ENCODE measurements around the gene ZNF791.
"Not testable (repeated sequence)": the region's sequence is repeated elsewhere in the genome, so short reads cannot be mapped to it uniquely, and the experiment has no call there.

Gene ZNF791

GRCh38 chr19:12667731-12668302 is 57.1 kb downstream of the ZNF791 start:
- no peak for DNase-seq (ENCODE audit: low read depth)

- DNase-seq (ENCODE audit: low read depth) = no peak
Measured at GRCh38 chr19:12668346-12668745, 57.6 kb downstream of the ZNF791 start.

GRCh38 chr19:12668932-12669269 is 58.2 kb downstream of the ZNF791 start:
- peak; percentile 57 for DNase-seq (ENCODE audit: low read depth)

DNA sequence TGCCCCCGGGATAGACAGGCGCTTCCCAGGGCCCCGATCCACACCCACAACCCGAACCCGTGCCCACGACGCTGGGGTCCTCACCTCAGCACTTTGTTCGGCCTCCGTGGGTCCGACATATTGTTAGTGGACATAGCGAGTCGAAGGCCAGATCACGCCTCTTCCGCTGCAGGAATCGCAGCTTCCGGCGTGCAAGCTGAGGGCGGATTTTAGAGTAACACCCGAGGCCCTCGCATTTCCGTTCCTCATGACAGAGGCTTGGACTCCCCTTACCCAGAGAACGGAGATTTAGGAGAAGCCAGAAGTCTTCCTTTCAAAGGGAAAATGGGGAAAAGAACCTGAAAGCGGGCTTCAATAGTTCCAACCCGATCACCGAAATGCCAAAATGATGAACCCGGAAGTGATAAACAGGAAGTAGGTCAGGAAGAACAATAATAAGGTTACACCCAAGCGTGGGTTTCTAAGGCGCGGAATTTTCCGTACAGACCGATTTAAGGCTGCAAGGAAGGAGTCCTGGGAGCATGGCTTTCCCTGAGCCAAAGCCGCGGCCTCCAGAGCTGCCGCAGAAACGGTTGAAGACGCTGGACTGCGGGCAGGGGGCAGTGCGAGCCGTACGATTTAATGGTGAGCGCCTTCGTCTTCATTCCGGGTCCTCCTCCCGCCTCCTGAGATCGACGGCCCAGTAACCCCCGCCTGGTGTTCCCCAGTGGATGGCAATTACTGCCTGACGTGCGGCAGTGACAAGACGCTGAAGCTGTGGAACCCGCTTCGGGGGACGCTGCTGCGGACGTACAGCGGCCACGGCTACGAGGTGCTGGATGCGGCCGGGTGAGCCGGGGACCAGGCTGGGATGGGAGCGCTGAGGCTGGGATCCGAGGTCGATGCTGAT is 58.8 kb downstream of the ZNF791 start:
- DNase-seq (ENCODE audit: low read depth) = peak; percentile 56

DNA sequence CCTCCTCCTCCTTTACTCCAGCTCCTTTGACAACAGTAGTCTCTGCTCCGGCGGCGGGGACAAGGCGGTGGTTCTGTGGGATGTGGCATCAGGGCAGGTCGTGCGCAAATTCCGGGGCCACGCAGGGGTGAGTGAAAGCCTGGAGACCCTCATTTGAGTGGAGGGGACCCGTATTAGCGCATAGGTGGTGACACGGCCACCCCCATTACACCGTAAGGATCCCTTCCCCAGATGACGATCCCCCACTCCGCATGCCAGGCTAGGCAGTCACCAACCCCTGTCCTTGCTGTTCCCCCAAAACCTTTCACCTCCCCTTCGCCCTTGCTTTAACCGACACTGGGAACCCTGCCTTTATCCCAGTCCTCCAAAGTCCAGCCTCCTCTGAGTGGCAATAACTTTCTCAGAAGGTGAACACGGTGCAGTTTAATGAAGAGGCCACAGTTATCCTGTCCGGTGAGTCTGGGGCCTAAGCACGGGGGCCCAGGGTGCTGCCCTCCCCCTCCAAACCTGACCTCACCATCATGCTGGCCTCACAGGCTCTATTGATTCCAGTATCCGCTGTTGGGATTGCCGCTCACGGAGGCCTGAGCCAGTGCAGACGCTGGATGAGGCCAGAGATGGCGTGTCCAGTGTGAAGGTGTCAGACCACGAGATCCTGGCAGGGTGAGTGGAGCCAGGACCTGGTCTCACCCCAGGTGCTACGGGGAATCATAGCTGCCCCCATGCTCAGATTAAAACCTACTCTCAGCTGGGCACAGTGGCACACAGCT is 59.6 kb downstream of the ZNF791 start:
- DNase-seq (ENCODE audit: low read depth) = no peak

DNA sequence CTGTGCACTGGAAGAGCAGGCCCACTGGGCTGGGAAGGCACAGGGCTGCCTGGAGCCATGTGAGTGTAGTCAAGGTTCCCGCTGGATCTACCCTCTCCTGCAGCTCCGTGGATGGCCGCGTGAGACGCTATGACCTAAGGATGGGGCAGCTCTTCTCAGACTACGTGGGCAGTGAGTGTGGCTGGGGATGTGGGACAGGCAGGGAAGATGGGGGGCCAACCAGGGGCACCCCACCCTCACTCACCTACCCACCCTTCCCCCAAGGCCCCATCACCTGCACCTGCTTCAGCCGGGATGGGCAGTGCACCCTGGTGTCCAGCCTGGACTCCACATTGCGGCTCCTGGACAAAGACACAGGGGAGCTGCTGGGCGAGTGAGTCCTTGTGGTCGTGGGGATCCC is 62.0 kb downstream of the ZNF791 start:
- DNase-seq (ENCODE audit: low read depth) = no peak

DNA sequence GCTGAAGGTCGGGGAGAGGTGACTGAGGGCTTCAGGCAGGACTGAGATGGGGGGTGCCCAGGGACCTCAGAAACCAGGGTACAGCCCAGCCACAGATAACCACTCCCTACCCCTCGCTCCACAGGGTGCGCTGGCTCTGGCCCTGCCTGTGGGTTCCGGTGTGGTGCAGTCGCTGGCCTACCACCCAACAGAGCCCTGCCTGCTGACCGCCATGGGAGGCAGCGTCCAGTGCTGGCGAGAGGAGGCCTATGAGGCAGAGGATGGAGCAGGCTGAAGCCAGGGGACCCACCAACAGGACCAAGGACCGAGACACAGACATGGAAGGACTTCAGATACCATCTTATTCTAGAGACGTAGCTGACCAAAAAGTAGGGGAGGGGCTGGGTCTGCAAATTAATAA is 64.7 kb downstream of the ZNF791 start:
- DNase-seq (ENCODE audit: low read depth) = no peak

DNA sequence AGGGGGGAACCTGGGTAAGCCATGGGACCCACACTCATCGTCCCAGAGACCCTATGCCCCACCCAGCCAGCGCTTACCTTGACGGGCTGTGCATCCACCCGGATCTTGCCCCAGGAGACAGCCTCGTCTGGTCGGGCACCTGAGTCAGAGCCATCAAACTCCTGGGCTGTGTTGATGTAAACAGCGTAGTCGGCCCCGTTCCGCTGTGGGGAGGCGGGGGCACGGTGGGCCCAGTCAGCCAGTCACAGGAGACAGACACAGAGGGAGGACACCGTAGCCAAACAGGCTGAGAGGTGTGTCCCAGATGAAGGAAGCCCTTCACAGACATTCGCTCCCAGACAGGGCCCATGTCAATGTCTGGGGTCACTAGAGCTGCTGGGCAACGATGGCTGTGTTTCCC is 65.2 kb downstream of the ZNF791 start:
- DNase-seq (ENCODE audit: low read depth) = no peak

GRCh38 chr19:12676384-12676792 is 65.7 kb downstream of the ZNF791 start:
- DNase-seq (ENCODE audit: low read depth) = peak; percentile 77

DNA sequence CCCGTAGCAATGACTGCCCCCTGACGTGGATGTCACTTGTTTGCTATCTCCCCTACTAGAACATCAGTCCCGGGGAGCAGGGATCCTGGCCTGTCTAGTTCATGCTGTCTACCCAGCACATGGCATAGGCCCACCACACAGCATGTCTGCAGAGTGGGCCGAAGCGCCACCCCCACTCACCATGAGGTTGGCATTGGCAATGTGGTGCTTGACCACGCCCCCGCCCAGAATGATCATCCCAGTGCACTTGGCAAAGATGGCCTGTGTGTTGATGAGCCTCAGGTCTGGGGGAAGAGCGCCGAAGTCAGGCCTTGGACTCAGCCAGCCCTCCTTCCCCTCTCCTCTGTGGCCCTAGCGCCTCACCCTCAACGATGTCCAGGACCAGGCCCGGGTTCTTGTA is 66.2 kb downstream of the ZNF791 start:
- no peak for DNase-seq (ENCODE audit: low read depth)

GRCh38 chr19:12678039-12678438 is 67.3 kb downstream of the ZNF791 start:
- not testable (repeated sequence) for DNase-seq (ENCODE audit: low read depth)

DNA sequence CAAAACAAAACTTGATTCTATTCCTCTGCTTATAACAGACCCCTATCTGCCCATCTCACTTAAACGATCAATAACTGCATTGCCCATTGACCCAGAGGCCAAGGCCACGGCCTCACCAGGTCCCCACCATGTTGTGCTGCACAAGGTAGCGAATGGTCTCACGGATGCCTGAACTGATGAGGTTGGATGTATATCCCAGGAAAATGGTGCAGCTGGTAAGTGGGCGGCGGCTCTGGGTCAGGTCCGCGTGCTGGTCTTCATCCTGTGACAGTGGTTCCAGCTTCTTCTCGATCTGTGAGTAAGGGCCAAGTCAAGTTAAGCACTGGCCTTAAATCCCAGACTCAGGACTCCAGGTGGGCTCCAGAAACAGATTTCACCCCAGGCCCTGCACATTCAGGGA is 69.3 kb downstream of the ZNF791 start:
- DNase-seq (ENCODE audit: low read depth) = no peak

DNA sequence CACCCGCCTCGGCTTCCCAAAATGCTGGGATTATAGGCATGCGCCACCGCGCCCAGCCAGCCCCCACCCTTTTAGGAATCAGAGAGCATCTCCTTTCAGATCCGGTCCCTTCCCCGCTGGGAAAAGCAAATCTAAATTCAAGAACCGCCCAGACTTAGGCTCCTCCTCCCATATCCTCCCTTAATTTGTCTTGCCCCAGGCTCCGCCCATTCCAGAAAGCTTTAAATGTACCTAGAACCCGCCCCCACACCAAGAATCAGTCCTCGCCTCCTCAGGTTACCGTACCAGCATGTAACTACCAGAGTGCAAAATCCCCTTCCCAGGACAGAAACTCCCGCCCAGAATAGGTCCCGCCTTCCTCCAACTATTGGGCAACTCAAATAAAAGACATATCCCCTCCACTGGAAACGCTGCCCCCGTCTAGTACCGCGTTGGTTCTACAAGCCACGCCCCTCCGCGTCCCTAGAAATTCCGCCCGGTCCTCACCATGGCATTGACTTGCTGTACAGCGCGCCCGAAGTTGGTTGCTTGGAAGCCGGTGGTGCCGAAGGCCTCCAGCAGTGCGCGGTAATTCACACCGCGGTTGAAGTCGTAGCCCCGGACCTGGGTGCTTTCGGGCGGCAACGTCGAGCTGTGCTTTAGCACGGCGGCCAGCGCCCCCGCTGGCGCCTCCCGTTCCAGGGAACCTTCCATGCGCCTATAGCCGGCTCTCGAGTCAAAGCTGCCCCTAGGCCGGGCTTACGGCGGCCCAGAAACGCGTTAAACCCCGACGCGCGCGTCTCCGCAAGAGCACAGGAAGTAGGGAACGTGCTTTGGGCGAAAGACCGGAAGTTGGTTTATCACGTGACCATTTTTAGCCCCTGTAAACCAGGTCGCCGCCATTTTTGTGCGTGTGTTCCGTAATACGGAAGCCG is 70.6 kb downstream of the ZNF791 start, which contains the start of gene DHPS:
DHPS (minus strand) TSS at position 807 of the 914 bp plus-strand sequence; CDS start at position 693, 114 bp downstream.
- DNase-seq (ENCODE audit: low read depth) = peak; percentile 89
